GM12892 (cell line): ENCODE data around the gene UTP18.

ENCODE experiments used
- POLR2A ChIP-seq: IDR thresholded peaks from 2 replicates; pipeline ENCODE4 v1.6.1; 2011; ENCODE audit warnings: low read depth, low read length, control low read depth
- POLR2AphosphoS5 ChIP-seq: IDR thresholded peaks from 2 replicates; pipeline ENCODE4 v1.6.1; 2011; ENCODE audit warnings: low read depth, low read length, control low read depth
- TAF1 ChIP-seq: IDR thresholded peaks from 2 replicates; pipeline ENCODE4 v1.6.1; 2011; ENCODE audit warnings: low read depth, mild to moderate bottlenecking, control low read depth, low read length, borderline replicate concordance

DNA sequence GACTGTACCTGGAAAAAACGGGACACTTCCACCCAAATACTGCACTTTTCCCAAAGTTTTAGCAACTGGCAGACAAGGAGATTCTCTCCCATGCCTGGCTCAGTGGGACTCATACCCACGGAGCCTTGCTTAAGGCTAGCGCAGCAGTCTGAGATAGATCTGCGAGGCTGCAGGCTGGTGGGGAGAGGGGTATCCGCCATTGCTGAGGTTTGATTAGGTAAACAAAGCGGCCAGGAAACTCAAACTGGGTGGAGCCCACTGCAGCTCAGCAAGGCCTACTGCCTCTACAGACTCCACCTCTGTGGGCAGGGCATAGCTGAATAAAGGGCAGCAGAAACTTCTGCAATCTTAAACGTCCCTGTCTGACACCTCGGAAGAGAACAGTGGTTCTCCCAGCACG lies 44.8 kb downstream of the UTP18 start:
- TF ChIP-seq POLR2A (no peak), POLR2AphosphoS5 (no peak), TAF1 (no peak)
